Pancreas (tissue), 10 donors: ENCODE data around the gene LEAP2. TPM values are rescaled to one million over a fixed set of nuclear protein-coding genes. Genes with fewer than 3 reads are reported as not detected.

Experiments used
- ATAC-seq, 4 donors: fragments of 200-7000 bp; cut with Tn5 transposase; one replicate each; pipeline versions ENCODE4 v1.8.0 to v1.9.1; 2020; ENCODE audit warnings: mild to moderate bottlenecking in 4 of 4, moderate library complexity in 4 of 4
- DNase-seq, 6 donors: peaks; one replicate each; pipeline ENCODE4 v3.0.0-alpha.2; 2020
- FAIRE-seq: peaks from 2 replicates; lab custom pipeline; 2012; peaks lifted over from hg19 to GRCh38; lab: Jason Lieb, UNC
- H3K27ac ChIP-seq, 4 donors: fragments of 200-600 bp; sonication (generic); 1 replicate in 3 of 4; 2 replicates in 1 of 4; pipeline versions ENCODE4 v1.5.0 to v1.8.0; 2020
- H3K27me3 ChIP-seq, 4 donors: fragments of 200-600 bp; one replicate each; pipeline ENCODE4 v1.8.0; 2021
- H3K36me3 ChIP-seq, 3 donors: fragments of 200-600 bp; sonication (generic) in 1 of 3; one replicate each; pipeline versions ENCODE4 v1.5.0 to v1.8.0; 2020 to 2021
- H3K4me1 ChIP-seq, 3 donors: fragments of 200-600 bp; one replicate each; pipeline ENCODE4 v1.8.0; 2021
- H3K4me3 ChIP-seq, 4 donors: fragments of 200-600 bp; sonication (generic) in 2 of 4; one replicate each; pipeline versions ENCODE4 v1.5.0 to v1.8.0; 2020 to 2021
- H3K9me3 ChIP-seq, 4 donors: fragments of 200-600 bp; one replicate each; pipeline ENCODE4 v1.8.0; 2021
- CTCF ChIP-seq, 4 donors: fragments of 200-600 bp; sonication (generic) in 3 of 4; IDR thresholded peaks; one replicate each; pipeline versions ENCODE4 v1.5.0 to v1.8.0; 2021; ENCODE audit warnings: antibody characterized with exemption in 4 of 4
- WGBS, 2 donors: extraction: QIAGEN DNeasy Blood & Tissue Kit; methylation state at CpG; one replicate each; pipeline ENCODE4 v1.1.7; 2013; 5-methylcytosine and 5-hydroxymethylcytosine counted together
- intact Hi-C, 3 donors: fragments of 100-400 bp; cut with DNase I; formaldehyde crosslinking; loops; one replicate each; pipeline versions ENCODE4 v1.11.1 to v1.14.2; 2022
- polyA plus RNA-seq, 2 donors: library from polyadenylated mRNA; stranded (reverse); fragments of 200-250 nt; gene quantifications; one replicate each; pipeline ENCODE4 v1.2.3, GENCODE V29; 2013
- total RNA-seq, 6 donors: library from RNA; stranded (reverse); fragmentation: NEBNext Ultra II Directional in 4 of 6; extraction: Animal tissue kit (Norgen Biotek cat#: 25700) in 4 of 6; gene quantifications; one replicate each; pipeline versions ENCODE4 v1.2.1 to v1.2.4, GENCODE V29; 2021 to 2023
- donor health status: healthy with polysubstance abuse.
- donor health status: DM: no; HTN: no; CAD: no; lungs with moderate emphysema.
- donor health status: DM: no; HTN: no; CAD: no.
- donor health status: control.
- donor health status: control.
- donor health status: Bipolar disorder and iron deficiency.
- donor health status: DM: yes; HTN: yes; CAD: no.
- donor health status: DM: no; HTN: no; CAD: no.
- donor health status: DM: no; HTN: no; CAD: no.
- donor health status: DM: yes; HTN: yes; CAD: no.

LEAP2 gene
- total RNA-seq (1 to 10 TPM in 3 of 6 donors, under 1 TPM in 3; 0.55 to 2.0 (median 1.1) TPM), polyA plus RNA-seq (1 to 10 TPM; 2.3 to 3.9 TPM)

GRCh38 chr5:132873119-132873929 is at the start of gene LEAP2:
Gene LEAP2, plus strand, starts transcription at chr5:132873668. Its CDS starts 27 bp downstream, at chr5:132873695.
- H3K4me1 ChIP-seq = peaks cover 7 to 18% (median 12%) of the 10 kb centered on the region in 3 donors
- ATAC-seq (peak; percentile 72 to 86 (median 80)), FAIRE-seq (no peak), DNase-seq (peak in 3 of 6 donors; percentile 40 to 44 (median 43))
- TF ChIP-seq CTCF (IDR thresholded peaks at IDR 0.05) = no peak
- H3K27me3 ChIP-seq = no peaks in the 10 kb centered on the region
- no peak within 1 kb of the TSS for H3K4me3 ChIP-seq
- H3K27ac ChIP-seq = peak within 1 kb of the TSS; percentile 54 to 75 (median 67)
- no peaks in the 10 kb centered on the region for H3K9me3 ChIP-seq
- WGBS, 2 donors = 21 to 25% methylated on average over 6 of the region's 6 CpGs
- intact Hi-C loops = no loop called here
- H3K36me3 ChIP-seq = peaks cover 0 to 11% (median 0%) of the 10 kb centered on the region in 3 donors

GRCh38 chr5:132824426-132824825 is 49.0 kb upstream of the LEAP2 start:
- 92 to 93% methylated on average over 3 of the region's 3 CpGs for WGBS, 2 donors
- Histone ChIP-seq H3K27ac (no peak overlapping the region), H3K9me3 (no peaks in the 10 kb centered on the region), H3K4me1 (no peaks in the 10 kb centered on the region), H3K36me3 (peaks cover 0 to 7% (median 0%) of the 10 kb centered on the region in 3 donors), H3K4me3 (no peak overlapping the region), H3K27me3 (no peaks in the 10 kb centered on the region)
- ATAC-seq (no peak), FAIRE-seq (no peak), DNase-seq (no peak)
- TF ChIP-seq CTCF (IDR thresholded peaks at IDR 0.05) = no peak
- intact Hi-C loops = loop anchor here in 1 of 3 donors (5.0 to 10.0 kb wide), 3 partner anchors 60 to 300 kb away; no protein-coding TSS in a partner anchor

- WGBS, 2 donors = 89 to 92% methylated on average over 61 to 71 of the region's 71 CpGs
- Histone ChIP-seq H3K9me3 (no peaks in the 10 kb centered on the region), H3K4me1 (no peaks in the 10 kb centered on the region), H3K36me3 (peaks cover 0 to 7% (median 0%) of the 10 kb centered on the region in 3 donors), H3K27me3 (no peaks in the 10 kb centered on the region), H3K4me3 (no peak overlapping the region), H3K27ac (no peak overlapping the region)
- no peak for TF ChIP-seq CTCF (IDR thresholded peaks at IDR 0.05)
- intact Hi-C loops = loop anchor here in 1 of 3 donors (10.0 kb wide), 2 partner anchors 60 to 300 kb away; no protein-coding TSS in a partner anchor
- ATAC-seq (no peak), DNase-seq (peak in 2 of 6 donors; percentile 49 to 72), FAIRE-seq (no peak)
These were observed 48.2 kb upstream of the LEAP2 start for GRCh38 chr5:132825033-132825833.

- Histone ChIP-seq H3K4me1 (no peaks in the 10 kb centered on the region), H3K4me3 (no peak overlapping the region), H3K9me3 (no peaks in the 10 kb centered on the region), H3K36me3 (peaks cover 0 to 7% (median 0%) of the 10 kb centered on the region in 3 donors), H3K27ac (no peak overlapping the region), H3K27me3 (no peaks in the 10 kb centered on the region)
- TF ChIP-seq CTCF (IDR thresholded peaks at IDR 0.05) = no peak
- FAIRE-seq (no peak), DNase-seq (peak in 2 of 6 donors; percentile 59 to 74), ATAC-seq (no peak)
- intact Hi-C loops = loop anchor here in 1 of 3 donors (10.0 kb wide), 2 partner anchors 59 to 301 kb away; no protein-coding TSS in a partner anchor
- 87% methylated on average over 43 of the region's 43 CpGs for WGBS, 2 donors
These were observed 47.6 kb upstream of the LEAP2 start for GRCh38 chr5:132825834-132826391.
